Fibroblast of skin of right biceps (primary cell): ENCODE results near the gene LINC01488.

Experiments used
- DNase-seq: peaks from one replicate; pipeline ENCODE4 v3.0.0-alpha.2; 2013

LINC01488 gene

GRCh38 chr11:69481393-69481844, at the start of gene LINC01488:
TSS of gene LINC01488 (plus strand) at chr11:69481663.
- no peak for DNase-seq

GRCh38 chr11:69431893-69432738, 49.3 kb upstream of the LINC01488 start:
- DNase-seq = no peak

- DNase-seq = no peak
Measured at GRCh38 chr11:69433741-69434140, 47.7 kb upstream of the LINC01488 start.

- no peak for DNase-seq
Measured at GRCh38 chr11:69434471-69434931, 47.0 kb upstream of the LINC01488 start.

GRCh38 chr11:69435161-69435986, 46.1 kb upstream of the LINC01488 start:
- DNase-seq = no peak

- no peak for DNase-seq
Measured at GRCh38 chr11:69436041-69436982, 45.2 kb upstream of the LINC01488 start.

GRCh38 chr11:69437001-69437875, 44.2 kb upstream of the LINC01488 start:
- DNase-seq = peak; percentile 18

GRCh38 chr11:69437876-69438205, 43.6 kb upstream of the LINC01488 start:
- DNase-seq = no peak

- no peak for DNase-seq
Measured at GRCh38 chr11:69438286-69438920, 43.1 kb upstream of the LINC01488 start.

- no peak for DNase-seq
Measured at GRCh38 chr11:69439127-69439526, 42.3 kb upstream of the LINC01488 start.

- DNase-seq = peak; percentile 51
Measured at GRCh38 chr11:69439651-69440464, 41.6 kb upstream of the LINC01488 start.

- no peak for DNase-seq
Measured at GRCh38 chr11:69440876-69441275, 40.6 kb upstream of the LINC01488 start.

- peak; percentile 10 for DNase-seq
Measured at GRCh38 chr11:69442012-69442806, 39.3 kb upstream of the LINC01488 start.

- DNase-seq = peak; percentile 60
Measured at GRCh38 chr11:69442807-69443137, 38.7 kb upstream of the LINC01488 start.

GRCh38 chr11:69443138-69443967, 38.1 kb upstream of the LINC01488 start:
- DNase-seq = peak; percentile 96

- DNase-seq = peak; percentile 77
Measured at GRCh38 chr11:69443968-69444364, 37.5 kb upstream of the LINC01488 start.

GRCh38 chr11:69444381-69445130, 36.9 kb upstream of the LINC01488 start:
- DNase-seq = peak; percentile 87

GRCh38 chr11:69445131-69445470, 36.4 kb upstream of the LINC01488 start:
- DNase-seq = no peak
